Stimulated activated CD8-positive, alpha-beta memory T cell treated with anti-CD3 and anti-CD28 coated beads, Interleukin-15, amount 100 ng/mL, for 48 hours (primary cell): ENCODE data around the gene TLR9.

Experiments
- DNase-seq, 2 donors: peaks; one replicate each; pipeline ENCODE4 v3.0.0-alpha.2; 2020; ENCODE audit warnings: low read depth in 2 of 2

TLR9 gene

DNA sequence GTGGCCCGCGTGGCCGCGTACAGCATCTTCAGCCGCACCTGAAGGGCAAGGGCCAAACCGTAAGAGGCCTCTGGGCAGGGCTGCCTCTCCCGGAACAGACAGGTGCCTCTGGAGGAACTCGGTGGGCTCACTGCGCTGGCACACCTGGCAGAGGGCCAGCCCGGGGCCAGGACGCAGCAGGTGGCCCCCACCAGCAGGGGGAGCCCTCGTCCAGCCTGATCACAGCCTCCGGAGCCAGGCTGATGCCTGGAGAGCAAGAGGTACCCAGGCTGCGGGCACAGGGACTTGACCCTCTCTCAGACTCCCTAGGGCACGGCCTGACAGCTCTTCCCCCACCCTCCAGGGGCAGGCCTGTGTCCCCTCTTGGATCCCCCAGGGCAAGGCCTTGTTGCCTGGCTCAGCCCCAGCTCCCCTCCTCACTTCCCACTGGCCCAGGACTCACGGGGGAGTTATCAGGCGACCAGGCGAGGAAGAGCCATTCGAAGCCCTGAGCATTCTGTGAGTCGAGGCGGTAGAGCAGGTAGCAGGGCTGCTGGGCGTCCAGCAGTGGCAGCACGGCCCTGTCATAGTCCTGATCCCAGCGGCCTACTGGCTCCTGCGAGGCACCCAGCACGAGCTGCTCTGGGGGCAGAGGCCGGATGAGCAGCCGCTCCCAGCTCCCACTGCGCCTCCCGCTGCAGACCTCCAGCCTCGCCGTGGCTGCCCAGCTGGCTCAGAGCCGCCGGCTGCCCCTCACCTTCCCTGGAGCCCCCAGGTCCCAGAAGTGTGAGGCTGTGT lies 6.2 kb upstream of the TLR9 start:
- peak; percentile 75 to 79 for DNase-seq

DNA sequence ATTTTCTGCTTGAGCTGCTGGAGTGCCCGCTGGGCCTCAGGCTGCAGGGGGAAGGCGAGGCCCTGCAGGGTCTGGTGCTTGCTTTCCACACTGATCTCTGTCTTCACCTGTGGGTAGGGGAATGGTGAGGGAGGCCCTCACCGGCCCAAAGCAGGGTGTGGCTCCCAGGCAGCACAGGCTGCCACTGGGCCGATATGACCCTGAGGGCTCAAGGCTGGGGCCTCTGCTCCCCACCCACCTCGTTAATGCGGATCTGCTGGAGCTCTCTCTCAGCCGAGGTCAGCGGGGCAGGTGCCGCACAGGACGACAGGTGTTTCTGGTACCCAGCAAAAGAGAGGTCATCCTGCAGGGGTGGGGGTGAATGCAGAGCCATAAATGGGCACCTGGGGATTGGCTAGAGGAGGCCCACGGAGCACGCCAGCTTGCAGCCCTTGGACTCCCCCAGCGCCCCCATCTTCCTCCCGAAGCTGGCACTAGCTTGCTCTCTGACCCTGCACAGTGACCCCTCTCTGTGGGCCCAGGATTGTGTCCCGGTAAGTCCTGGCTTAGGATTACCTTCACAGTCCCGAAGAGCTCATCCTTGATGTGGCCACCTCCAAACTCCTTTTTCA lies 5.5 kb upstream of the TLR9 start:
- no peak for DNase-seq

DNA sequence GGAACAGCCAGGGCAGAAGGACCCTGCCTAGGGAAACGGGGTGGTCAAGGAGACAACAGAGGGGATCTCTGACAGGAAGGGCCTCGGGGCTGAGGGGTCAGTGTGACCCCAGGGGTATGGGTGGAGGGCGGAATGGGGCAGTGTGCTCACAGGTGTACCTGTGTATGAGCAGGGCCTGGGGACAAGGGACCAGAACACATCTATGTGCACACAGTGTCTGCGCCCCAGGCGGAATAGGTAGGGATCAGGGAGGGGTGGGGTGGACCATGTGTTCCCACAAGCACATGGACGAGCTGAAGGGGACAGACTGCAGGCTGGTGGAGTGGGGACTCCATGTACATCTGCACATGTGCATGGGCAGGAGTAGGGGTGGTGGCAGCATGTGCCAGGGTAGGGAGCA lies 5.0 kb upstream of the TLR9 start:
- DNase-seq, result no peak

GRCh38 chr3:52229656-52230055 lies 4.2 kb upstream of the TLR9 start:
- no peak for DNase-seq

- no peak for DNase-seq
These were observed 3.4 kb upstream of the TLR9 start for GRCh38 chr3:52228751-52229291.

- no peak for DNase-seq
These were observed 2.8 kb upstream of the TLR9 start for GRCh38 chr3:52228266-52228665.

DNA sequence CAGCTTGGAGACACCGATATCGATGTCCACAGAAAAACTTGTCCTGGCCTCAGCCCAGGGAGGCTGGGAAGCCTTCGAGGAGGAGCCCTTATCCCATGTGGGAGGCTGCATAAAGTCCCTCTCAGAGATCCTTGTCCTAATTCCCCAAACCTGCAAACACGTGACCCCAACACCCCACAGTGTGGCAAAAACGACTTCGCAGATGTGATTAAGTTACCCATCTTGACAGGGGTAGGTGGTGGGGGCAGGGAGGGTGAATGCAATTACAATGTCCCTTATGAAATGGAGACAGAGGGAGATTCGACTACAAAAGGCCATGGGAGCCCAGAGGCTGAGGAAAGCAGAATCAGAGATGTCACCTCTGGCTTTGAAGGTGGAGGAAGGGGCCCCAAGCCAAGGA lies 2.3 kb upstream of the TLR9 start:
- DNase-seq, result no peak

GRCh38 chr3:52227117-52227516 lies 1.7 kb upstream of the TLR9 start:
- no peak for DNase-seq

DNA sequence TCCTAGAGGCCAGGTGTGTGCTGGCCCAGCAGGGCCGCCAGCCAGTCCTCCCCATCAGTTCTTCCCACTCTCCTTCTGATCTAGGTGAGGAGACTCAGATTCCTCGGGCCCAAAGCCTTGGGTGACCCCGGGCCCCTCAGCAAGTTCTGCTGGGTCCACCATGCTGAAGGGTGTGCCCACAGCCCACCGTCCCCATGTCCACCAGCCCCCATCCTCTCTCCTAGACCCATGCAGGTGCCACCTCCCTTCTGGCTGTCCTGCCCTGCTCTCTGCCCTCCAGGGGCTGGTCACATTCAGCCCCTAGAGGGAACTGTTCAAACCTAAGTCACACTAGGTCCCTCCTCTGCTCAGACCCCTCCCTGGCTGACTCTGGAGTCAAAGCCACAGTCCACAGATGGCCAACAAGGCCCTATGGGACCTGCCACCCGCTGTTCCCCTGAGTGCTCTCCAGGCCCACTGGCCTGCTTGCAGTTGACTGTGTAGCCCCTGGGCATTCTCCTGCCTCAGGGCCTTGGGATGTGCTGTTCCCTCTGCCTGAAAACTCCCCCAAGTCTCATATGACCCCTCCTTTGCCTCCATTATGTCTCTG lies 878 bp upstream of the TLR9 start:
- DNase-seq, result no peak

DNA sequence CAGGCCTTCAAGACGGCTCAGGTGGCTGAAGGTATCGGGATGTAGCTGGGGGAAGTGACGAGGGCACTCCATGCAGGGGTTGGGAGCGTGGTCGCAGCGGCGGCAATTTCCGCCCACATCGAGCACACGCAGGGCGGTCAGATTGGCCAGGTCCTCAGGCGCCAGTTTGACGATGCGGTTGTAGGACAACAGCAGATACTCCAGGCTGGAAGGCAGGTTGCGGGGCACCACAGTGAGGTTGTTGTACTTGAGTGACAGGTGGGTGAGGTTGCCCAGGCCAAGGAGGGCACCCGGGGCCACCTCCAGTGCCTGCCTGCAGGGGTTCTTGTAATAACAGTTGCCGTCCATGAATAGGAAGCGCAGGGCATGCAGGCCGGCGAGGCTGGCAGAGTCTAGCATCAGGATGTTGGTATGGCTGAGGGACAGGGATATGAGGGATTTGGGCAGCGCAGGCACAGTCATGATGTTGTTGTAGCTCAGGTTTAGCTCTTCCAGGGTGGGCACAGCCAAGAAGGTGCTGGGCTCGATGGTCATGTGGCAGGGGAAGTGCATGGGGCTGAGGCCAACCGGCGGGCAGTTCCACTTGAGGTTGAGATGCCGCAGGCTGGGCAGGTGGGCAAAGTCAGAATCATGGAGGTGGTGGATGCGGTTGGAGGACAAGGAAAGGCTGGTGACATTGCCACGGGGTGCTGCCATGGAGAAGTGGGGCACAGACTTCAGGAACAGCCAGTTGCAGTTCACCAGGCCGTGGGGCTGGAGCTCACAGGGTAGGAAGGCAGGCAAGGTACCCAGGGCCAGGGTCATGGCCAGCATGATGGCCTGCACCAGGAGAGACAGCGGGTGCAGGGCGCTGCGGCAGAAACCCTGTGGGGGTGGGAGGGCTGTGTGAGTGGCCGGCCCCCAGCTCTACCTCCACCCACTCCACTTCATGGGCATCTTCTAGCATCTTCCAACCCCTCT lies 1.7 kb downstream of the TLR9 start:
- no peak for DNase-seq

DNA sequence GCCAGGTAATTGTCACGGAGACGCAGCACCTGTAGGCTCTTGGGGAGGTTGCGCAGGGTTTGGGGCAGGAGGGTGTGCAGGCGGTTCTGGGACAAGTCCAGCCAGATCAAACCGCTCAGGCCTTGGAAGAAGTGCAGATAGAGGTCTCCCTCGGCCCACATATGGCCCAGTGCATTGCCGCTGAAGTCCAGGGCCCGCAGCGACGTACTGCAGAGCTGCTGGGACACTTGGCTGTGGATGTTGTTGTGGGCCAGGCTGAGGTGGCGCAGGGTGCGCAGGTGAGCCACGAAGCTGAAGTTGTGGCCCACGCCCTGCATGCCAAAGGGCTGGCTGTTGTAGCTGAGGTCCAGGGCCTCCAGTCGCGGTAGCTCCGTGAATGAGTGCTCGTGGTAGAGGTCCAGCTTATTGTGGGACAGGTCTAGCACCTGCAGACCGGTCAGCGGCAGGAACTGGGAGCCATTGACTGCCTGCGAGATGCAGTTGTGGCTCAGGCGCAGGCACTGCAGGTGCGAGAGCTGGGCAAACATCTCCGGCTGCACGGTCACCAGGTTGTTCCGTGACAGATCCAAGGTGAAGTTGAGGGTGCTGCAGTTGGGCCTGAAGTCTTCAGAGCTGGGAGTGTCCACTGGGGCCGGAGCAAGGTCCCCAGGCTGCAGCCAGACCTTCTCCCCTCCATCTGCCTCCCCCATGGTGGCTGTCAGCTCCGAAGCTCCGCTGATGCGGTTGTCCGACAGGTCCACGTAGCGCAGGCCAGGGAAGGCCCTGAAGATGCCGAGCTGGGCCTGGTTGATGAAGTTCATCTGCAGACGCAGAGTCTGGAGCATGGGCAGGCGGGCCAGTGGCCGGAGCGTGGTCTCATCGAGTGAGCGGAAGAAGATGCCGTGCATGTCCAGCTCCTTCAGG lies 2.9 kb downstream of the TLR9 start:
- DNase-seq, result no peak

DNA sequence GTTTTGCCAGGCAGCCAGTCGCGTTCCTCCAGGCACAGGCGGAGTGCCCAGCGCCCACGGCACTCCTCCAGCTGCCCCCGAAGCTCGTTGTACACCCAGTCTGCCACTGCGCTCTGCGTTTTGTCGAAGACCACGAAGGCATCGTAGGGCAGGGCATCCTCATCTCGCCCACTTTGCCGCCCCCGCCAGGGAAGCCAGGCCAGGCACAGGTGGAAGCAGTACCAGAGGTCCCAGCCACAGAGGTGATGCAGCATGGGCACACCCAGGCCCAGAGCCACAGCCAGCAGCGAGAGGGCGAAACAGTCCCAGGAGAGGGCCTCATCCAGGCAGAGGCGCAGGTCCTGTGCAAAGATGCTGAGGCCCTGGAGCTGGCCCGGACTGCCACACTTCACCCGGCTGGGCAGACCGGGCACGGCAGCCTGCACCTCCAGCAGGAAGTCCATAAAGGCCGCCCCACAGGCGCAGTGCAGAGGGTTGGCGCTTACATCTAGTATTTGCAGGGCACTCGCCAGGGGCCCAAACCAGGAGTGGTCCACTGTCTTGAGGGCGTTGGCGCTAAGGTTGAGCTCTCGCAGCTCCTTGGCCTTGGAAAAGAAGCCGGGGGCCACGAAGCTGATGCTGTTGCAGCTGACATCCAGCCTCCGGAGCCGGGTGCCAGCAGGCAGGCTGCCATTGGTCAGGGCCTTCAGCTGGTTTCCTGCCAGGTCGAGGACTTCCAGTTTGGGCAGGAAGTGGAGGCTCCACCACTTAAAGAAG lies 3.7 kb downstream of the TLR9 start:
- DNase-seq, result no peak

DNA sequence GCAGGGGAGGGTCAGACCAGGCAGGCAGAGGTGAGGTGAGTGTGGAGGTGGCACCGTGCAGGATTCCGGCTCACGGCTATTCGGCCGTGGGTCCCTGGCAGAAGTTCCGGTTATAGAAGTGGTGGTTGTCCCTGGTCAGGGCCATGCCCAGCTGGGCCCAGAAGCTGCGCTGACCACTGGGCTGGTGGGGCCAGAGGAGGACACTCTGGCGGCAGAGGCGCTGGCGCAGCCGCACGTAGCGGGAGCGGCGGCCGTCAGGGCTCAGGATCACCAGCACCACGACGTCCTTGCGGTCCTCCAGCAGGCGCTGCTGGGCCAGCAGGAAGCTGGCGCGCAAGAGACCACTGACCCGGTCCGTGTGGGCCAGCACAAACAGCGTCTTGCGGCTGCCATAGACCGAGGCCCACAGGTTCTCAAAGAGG lies 4.3 kb downstream of the TLR9 start:
- DNase-seq, result no peak

GRCh38 chr3:52220380-52221026 lies 4.9 kb downstream of the TLR9 start:
- DNase-seq, result peak; percentile 76 to 78

DNA sequence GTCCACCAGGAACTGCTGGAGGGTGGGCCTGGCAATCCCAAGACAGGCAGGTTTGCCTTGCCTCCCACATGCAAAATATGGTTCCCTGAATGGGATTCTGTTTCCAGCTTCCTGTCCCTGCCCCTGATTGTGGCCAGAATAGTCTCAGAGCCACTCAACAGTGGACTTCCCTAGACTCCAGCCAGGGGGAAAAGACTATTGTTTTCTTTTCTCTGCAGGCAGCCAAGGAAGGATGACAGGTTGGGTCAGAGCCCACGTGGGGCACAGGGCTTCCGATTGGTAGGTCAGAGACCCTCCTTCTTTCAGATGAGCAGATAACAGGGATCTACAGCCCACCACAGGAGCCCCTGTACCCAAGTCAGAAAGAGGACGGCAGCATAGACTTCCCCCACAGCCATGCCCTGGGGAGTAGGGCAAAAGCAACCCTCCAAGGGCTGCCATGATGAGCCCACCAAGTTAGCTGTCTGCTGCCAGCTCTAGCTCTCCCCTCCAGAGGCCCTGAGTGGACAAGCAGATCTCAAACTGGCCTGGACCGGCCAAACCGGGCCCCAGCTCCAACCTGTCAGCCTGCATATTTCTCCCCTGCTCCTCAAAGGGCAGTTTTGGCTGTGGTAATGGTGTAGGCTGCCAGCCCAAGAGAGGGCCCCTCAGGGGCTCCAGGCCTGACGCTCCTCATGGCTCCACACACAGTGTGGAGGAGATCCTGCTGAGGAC lies 6.4 kb downstream of the TLR9 start:
- DNase-seq, result no peak

DNA sequence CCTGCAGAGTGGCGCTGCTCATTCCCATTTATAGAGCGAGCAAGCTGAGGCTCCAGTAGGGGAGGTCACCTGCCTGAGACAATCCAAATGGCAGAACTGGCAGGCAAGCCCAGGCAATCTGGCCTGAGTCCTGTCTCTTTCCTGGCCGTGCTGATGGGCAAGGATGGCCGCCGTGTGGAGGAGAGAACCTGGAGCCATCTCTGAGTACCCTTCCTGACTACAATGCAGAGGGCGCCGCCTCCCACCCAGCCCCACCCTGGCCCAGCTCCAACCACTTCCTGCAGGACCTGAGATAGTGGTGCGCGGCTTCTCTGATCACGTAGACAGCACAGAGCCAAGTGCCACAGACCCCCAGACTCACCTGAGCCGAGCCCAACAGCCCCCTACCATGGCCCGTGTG lies 7.0 kb downstream of the TLR9 start:
- peak in 1 of 2 donors; percentile 21 for DNase-seq

GRCh38 chr3:52218026-52218425 lies 7.4 kb downstream of the TLR9 start:
- no peak for DNase-seq

- no peak for DNase-seq
These were observed 8.0 kb downstream of the TLR9 start for GRCh38 chr3:52217409-52217805.
